ENCODE measurements around the gene MED15. TPM values are rescaled to one million over a fixed set of nuclear protein-coding genes. Genes with fewer than 3 reads are reported as not detected.

MED15 gene
- total RNA-seq, 1 experiment from 2014 or later, result 87.9 TPM

GRCh38 chr22:20636075-20636812 is 128.8 kb downstream of the MED15 start:
- Histone ChIP-seq H3F3A (ENCODE audit: insufficient read depth, low read depth) (no peaks in the 10 kb centered on the region), H3K4me2 (no peak overlapping the region), H2AFZ (no peak overlapping the region), H3K4me3 (no peak overlapping the region), H3K4me1 (replicated peaks; ENCODE audit: insufficient read depth) (no peaks in the 10 kb centered on the region), H3K79me2 (ENCODE audit: low read depth) (no peaks in the 10 kb centered on the region), H4K20me1 (ENCODE audit: insufficient read depth) (no peaks in the 10 kb centered on the region), H3K9me3 (ENCODE audit: insufficient read depth, low read depth) (no peaks in the 10 kb centered on the region), H3K27ac (no peak overlapping the region), H3K9me2 (ENCODE audit: insufficient read depth) (no peaks in the 10 kb centered on the region), H3K36me3 (ENCODE audit: low read depth) (no peaks in the 10 kb centered on the region), H3K27me3 (ENCODE audit: insufficient read depth, low read depth) (no peaks in the 10 kb centered on the region)
- BruUV-seq (replicated peaks), result no TSS peak
- no peak for TF ChIP-seq CTCF (conservative IDR thresholded peaks at IDR 0.05)
- no peak for TF ChIP-seq EZH2 (IDR thresholded peaks at IDR 0.05; ENCODE audit: low read depth)
- ChIA-PET CTCF (no interaction called here), POLR2A (ENCODE audit: unreplicated experiment) (no interaction called here)
- intact Hi-C loops (cut with micrococcal nuclease; ENCODE audit: unreplicated experiment), result no loop called here
- no peak for DNase-seq

DNA sequence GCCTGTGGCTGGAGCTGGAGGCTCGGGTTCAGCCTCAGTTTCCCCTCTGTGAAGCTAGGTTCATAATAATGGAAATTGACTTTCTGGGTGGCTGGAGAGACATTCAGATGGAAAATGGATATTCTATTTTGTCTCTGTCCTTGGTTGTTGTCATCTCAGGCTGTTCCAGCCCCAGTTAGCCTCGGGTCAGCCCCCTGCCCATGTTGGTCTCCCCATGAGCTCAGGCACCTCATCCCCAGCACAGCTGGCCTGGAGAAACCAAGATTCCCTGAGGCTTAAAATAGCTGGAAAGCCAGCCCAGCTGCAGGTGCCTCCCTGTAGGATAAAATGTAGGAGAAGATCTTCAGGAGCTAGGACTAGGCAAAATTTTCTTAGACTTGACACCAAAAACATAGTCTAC is 129.5 kb downstream of the MED15 start:
- BruUV-seq (replicated peaks), result no TSS peak

More for the DNA sequence above, 129.5 kb downstream of the MED15 start:
- Histone ChIP-seq H4K20me1 (ENCODE audit: insufficient read depth) (no peaks in the 10 kb centered on the region), H3K27me3 (ENCODE audit: insufficient read depth, low read depth) (no peaks in the 10 kb centered on the region), H3K27ac (no peak overlapping the region), H3K4me1 (replicated peaks; ENCODE audit: insufficient read depth) (no peaks in the 10 kb centered on the region), H3K9me2 (ENCODE audit: insufficient read depth) (no peaks in the 10 kb centered on the region), H3K4me3 (no peak overlapping the region), H3K36me3 (ENCODE audit: low read depth) (no peaks in the 10 kb centered on the region), H3K79me2 (ENCODE audit: low read depth) (no peaks in the 10 kb centered on the region), H3K9me3 (ENCODE audit: insufficient read depth, low read depth) (no peaks in the 10 kb centered on the region), H2AFZ (no peak overlapping the region), H3F3A (ENCODE audit: insufficient read depth, low read depth) (no peaks in the 10 kb centered on the region), H3K4me2 (no peak overlapping the region)
- ChIA-PET CTCF (no interaction called here), POLR2A (ENCODE audit: unreplicated experiment) (no interaction called here)
- TF ChIP-seq EZH2 (IDR thresholded peaks at IDR 0.05; ENCODE audit: low read depth) (no peak), CTCF (conservative IDR thresholded peaks at IDR 0.05) (no peak)
- intact Hi-C loops (cut with micrococcal nuclease; ENCODE audit: unreplicated experiment), result no loop called here
- DNase-seq, result no peak

Other genes with a start within 250 kb of the MED15 start
- gene RTN4R, start 239.3 kb upstream of the MED15 start, total RNA-seq (2021), result 5.0 and 7.0 TPM in 2 replicates
- gene DGCR6L, start 187.6 kb upstream of the MED15 start, total RNA-seq (2021), result 37.6 and 46.0 TPM in 2 replicates
- 8.1 and 15.2 TPM in 2 replicates for gene ZNF74, start 113.5 kb upstream of the MED15 start, total RNA-seq (2021)
- 0.52 and 1.7 TPM in 2 replicates for gene SCARF2, start 69.8 kb upstream of the MED15 start, total RNA-seq (2021)
- gene KLHL22, start 11.8 kb upstream of the MED15 start, total RNA-seq (2021), result 17.7 and 20.0 TPM in 2 replicates

All from PC-9 (cell line).